ENCODE data around the gene HOXB2.

Gene HOXB2

GRCh38 chr17:48590607-48591161, 45.8 kb upstream of the HOXB2 start:
- TF ChIP-seq, protein P1, sequence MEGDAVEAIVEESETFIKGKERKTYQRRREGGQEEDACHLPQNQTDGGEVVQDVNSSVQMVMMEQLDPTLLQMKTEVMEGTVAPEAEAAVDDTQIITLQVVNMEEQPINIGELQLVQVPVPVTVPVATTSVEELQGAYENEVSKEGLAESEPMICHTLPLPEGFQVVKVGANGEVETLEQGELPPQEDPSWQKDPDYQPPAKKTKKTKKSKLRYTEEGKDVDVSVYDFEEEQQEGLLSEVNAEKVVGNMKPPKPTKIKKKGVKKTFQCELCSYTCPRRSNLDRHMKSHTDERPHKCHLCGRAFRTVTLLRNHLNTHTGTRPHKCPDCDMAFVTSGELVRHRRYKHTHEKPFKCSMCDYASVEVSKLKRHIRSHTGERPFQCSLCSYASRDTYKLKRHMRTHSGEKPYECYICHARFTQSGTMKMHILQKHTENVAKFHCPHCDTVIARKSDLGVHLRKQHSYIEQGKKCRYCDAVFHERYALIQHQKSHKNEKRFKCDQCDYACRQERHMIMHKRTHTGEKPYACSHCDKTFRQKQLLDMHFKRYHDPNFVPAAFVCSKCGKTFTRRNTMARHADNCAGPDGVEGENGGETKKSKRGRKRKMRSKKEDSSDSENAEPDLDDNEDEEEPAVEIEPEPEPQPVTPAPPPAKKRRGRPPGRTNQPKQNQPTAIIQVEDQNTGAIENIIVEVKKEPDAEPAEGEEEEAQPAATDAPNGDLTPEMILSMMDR (IDR thresholded peaks at IDR 0.05; ENCODE audit: low read depth, low read length, missing control alignments), result no peak
- H3K4me3 ChIP-seq (ENCODE audit: low read depth, low read length), result no peak overlapping the region
- DNase-seq (ENCODE audit: low read depth), result no peak

DNA sequence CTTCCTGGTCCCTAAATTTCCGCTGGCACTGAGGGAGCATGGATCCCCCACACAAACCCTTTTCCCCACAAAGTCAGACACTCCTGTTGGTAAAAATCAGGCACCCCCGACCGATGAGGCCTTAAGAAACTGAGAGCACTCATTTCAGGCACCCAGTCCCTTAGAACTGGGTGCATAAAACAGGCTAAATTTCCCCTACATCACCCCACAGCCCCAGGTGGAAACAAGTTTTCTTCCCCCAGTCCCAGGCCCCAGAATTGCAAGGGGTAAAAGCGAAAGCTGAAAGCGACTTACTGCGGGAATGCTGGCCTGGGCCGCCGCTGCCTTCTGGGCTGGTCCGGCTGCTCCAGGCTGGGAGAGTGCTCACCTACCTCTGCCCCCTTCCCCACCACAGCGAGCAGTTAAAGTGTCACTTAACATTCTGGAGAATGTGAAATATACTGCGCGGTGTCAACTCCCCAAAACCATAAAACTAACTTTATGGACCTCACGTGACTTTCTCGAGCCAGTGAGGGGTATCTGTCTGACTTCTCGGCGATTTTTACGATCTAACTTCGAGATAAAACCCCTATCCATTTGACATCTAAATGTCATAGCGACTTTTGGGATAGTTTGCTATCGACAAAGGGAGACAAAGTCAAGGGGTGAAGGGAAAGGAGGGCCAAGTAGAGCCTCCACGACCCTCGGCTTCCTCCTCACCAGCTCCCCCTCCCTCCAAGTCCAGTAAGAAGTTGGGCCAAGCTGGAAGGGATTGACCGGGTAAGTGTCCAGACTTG, 45.1 kb upstream of the HOXB2 start, which contains the start of gene HOXB3:
HOXB3 (minus strand) TSS at position 411 of the 776 bp plus-strand sequence. CDS start 37,767 bp downstream, outside the sequence.
- no peak for DNase-seq (ENCODE audit: low read depth)
- H3K4me3 ChIP-seq (ENCODE audit: low read depth, low read length), result no peak within 1 kb of the TSS
- TF ChIP-seq, protein P1 (IDR thresholded peaks at IDR 0.05; ENCODE audit: low read depth, low read length, missing control alignments), result no peak

DNA sequence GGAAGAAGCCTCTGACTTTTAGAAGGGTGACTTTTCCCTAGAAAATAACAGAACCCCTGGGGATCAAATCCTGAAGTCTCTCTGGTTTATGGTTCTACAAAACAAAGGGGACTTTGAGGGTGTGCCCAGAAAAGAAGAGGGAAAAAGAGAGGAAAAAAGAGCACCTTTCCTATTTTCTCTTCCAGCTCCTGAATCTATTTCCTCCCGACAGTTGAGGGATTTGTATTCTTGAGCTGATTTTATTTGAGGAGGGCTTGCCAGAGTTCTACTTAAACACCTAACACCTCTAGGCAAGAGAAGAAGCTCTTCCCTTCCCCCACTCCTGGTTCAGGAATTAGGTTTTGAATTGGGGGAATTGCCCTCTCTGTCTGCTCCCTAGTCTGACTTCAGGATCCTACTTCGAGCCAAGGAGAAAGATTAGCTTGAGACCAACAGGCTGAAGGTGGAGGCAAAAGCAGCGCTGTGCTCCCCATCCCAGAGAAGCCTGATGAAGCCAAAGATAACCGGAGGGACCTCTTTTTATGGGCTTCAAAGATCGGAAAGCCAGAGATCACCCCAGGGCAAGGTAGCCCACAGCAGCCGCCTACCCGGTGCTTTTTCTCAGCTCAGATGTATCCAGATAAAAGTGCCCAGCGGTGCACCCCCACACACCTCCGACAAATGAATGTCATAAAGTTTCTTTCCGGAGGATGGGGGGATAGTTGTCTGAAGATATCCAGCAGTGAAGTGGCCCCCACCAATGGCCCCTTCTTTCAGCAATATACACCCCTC, 44.3 kb upstream of the HOXB2 start:
- TF ChIP-seq, protein P1 (IDR thresholded peaks at IDR 0.05; ENCODE audit: low read depth, low read length, missing control alignments), result no peak
- H3K4me3 ChIP-seq (ENCODE audit: low read depth, low read length), result no peak overlapping the region
- no peak for DNase-seq (ENCODE audit: low read depth)

- no peak overlapping the region for H3K4me3 ChIP-seq (ENCODE audit: low read depth, low read length)
- TF ChIP-seq, protein P1 (IDR thresholded peaks at IDR 0.05; ENCODE audit: low read depth, low read length, missing control alignments), result no peak
- no peak for DNase-seq (ENCODE audit: low read depth)
Measured at GRCh38 chr17:48588528-48588927, 43.6 kb upstream of the HOXB2 start.

DNA sequence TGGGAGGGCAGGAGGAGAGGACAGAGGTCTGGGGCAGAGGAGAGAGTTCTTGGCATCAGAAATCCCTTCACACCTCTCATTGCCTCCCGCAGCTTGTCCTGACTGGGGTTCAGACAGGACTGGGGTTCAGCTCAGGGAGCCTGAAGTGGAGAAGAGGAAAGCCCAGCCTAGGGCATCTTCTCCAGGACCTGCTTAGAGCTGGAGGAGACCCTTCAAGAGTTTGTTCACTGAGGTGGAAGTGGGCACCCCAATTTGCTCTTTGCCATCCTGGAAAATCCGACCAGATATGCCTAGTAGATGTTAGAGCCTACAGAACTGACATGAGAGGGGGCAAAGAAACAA, 43.1 kb upstream of the HOXB2 start:
- H3K4me3 ChIP-seq (ENCODE audit: low read depth, low read length), result no peak overlapping the region
- TF ChIP-seq, protein P1 (IDR thresholded peaks at IDR 0.05; ENCODE audit: low read depth, low read length, missing control alignments), result no peak
- no peak for DNase-seq (ENCODE audit: low read depth)

GRCh38 chr17:48587276-48588073, 42.6 kb upstream of the HOXB2 start:
- TF ChIP-seq, protein P1 (IDR thresholded peaks at IDR 0.05; ENCODE audit: low read depth, low read length, missing control alignments), result no peak
- no peak overlapping the region for H3K4me3 ChIP-seq (ENCODE audit: low read depth, low read length)
- no peak for DNase-seq (ENCODE audit: low read depth)

Data from GM12864 (cell line).